ENCODE results near the gene UBAC2.

Gene UBAC2

DNA sequence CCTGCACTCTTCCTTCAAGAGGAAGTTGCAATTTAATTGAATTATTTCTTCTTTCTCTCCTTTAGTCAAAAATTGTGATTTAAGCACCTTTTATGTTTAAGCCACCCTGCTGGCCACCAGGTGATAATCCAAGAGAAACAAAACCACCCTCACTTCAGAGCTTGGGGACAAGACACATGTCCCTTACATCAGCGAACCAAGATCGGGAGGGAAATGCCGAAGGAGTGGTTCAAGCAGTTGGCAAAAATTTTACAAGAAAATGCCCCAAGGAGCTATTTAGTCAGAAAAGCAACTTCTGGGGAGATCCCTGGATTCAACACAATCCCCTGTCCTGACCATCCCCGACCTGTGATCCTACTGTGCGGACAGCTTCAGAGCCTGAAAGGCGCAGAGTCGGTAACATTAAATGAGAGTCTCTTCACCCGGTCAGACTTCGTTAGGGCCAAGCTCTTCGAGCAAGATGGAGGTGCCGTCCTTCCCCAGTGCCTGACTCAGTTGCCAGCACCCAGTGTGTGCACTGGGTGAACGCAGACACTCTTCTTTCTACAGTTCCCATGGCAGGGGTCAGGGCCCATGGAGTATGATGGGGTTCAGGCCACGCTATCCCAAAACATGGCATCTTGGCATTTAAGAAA is 222.0 kb downstream of the UBAC2 start:
- no peak for DNase-seq

DNA sequence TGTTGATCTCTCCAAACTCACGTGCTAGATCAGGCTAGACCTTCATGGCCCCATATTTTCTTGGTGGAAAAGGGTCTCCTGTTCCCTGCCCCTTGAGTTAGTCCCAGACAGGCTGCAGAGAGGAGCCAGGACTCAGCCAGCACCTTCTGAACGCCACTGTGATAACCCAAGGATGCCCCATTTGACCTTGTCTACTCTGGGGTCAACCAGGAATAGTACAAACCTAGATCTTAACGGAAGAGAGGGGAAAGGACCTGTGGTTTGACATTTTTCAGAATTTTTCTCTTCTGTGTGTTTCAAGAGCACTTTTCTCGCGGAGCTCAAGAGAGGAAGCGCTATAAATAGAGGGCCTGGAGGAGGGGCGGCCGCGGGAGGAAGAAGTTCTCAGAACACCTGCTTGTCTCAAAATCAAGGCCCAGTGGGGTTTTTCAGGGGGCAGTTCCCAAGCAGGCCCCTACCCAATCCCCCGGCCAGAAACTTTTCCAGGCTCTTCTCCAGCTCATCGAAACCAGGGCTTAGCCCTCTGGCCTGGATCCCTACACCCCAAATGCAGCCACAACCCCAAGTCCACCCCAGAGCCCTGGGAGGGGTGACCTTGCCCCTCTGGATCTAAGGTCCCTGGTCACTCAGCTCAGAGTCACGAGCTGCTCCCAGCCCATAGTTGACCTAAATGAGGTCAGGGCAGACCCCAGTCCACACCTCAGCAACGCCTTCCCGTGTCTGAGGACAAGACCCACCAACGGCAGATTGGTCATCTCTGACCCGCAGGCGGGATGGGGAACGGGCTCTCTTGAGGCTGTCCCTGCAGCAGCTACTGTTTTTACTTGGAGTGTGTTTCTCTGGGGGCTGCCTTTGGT is 225.1 kb downstream of the UBAC2 start:
- DNase-seq, result no peak

- no peak for DNase-seq
These were observed 225.8 kb downstream of the UBAC2 start for GRCh38 chr13:99426426-99426825.

- DNase-seq, result no peak
These were observed 229.0 kb downstream of the UBAC2 start for GRCh38 chr13:99429670-99430069.

DNA sequence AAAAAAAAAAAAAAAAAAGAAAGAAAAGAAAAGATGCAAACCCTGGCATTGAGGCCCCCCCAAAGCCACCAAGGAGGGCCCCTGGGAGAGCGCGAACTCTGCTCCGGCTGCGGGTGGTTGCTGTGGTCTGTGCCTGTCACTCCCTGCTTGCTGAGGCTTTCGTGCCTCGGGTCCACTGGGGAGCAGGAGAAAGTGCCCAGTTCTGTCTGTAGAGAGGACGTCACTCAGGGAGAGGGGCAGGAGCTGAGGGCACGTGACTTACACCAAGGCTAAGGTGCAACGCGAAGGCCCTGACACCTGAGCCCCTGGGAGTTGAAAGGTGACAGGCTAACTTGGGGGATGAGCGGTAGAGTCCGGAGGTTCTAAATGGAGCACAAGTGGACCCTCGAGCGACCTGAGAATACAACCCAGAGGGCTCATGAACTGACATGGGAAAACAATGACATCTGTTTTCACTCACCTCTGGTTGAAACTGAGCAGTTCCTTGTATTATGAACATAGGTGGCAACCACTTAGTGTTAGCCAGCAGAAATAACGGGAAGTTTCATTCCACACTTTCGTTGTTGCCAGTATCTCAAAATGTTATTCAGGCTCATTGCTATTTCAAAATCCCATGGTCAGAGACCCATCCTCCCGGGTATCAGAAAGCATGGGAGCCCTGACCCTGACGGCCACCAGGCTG is 231.4 kb downstream of the UBAC2 start:
- no peak for DNase-seq

DNA sequence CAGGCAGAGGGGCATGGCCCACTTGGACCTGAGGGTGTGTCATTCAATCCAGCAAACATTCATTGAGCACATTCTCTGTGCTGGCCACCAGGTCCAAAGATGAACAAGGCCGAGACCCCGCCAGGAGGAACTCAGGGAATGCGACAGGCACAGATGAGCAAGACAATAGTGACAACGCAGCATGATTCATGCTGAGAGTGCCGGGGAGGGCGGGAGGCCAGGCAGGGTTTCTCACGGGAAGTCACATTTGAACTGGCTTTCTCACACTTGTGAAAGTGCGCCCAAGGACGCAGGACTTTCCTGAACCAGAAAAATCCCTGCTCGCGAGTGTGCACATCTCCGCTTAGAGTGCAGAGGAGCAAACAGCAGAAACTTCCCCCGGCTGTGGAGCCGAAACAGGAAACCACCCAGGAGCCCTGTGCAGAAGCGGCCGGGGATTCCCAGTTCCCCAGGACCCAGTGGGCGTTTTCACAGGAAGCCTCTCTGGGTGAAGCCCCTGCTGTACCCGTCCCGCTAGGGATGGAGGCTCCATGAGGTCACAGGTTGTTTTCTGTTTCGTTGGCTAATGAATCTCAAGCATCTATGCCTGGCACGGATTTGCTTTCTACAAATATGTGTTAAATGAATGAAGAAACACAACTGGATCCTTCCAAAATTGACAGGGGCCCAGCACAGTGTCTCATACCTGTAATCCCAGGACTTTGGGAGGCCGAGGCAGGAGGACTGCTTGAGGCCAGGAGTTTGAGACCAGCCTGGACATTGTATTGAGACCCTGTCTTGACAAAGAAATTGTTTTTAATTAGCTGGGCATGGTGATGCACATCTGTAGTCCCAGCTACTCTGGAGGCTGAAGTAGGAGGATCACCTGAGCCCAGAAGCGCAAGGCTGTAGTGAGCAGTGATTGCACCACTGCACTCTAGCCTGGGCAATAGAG is 232.2 kb downstream of the UBAC2 start:
- no peak for DNase-seq

- DNase-seq, result no peak
These were observed 233.0 kb downstream of the UBAC2 start for GRCh38 chr13:99433543-99434075.

GRCh38 chr13:99434258-99434788 is 233.7 kb downstream of the UBAC2 start:
- no peak for DNase-seq

- no peak for DNase-seq
These were observed 234.5 kb downstream of the UBAC2 start for GRCh38 chr13:99435116-99435515.

GRCh38 chr13:99435998-99436397 is 235.3 kb downstream of the UBAC2 start:
- no peak for DNase-seq

All from right forelimb (tissue), 1 donor.